Measurements from ENCODE around the gene OLFM1.

DNA sequence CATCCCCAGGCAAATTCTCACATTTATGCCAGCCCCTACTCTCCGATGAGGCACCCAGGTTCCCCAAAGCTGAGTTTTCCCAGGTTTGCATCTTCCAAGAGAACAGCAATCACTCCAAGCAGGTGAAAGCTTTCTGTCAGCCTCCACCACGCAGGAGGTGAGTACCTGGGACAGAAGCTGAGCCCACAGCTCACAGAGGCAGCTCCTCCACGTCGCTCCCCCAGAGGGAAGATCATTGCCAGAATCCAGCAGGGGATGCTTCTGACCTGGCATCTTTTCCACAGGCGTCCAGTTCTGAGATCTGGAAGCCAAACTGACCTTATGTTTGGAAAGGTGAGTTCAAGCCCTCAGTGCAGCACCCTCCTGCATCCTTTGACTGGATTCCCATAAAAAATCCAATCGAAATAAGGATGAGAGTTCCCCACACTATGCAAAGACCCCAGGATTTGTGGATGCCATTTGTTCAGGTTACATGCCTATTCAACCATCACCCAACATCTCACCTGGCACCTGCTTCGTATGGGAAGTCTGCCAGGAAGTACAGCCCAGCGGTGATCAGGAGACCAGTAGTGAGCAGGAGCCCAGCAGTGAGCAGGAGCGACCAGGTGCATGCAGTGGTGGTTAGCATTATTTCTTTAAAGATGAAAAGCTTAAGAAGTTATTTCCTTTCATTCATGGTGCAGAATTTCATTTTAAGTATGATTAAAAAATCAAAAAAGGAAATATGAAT is 47.4 kb upstream of the OLFM1 start:
- no peak for TF ChIP-seq EP300 (IDR thresholded peaks at IDR 0.05)
- TF ChIP-seq, protein P1, sequence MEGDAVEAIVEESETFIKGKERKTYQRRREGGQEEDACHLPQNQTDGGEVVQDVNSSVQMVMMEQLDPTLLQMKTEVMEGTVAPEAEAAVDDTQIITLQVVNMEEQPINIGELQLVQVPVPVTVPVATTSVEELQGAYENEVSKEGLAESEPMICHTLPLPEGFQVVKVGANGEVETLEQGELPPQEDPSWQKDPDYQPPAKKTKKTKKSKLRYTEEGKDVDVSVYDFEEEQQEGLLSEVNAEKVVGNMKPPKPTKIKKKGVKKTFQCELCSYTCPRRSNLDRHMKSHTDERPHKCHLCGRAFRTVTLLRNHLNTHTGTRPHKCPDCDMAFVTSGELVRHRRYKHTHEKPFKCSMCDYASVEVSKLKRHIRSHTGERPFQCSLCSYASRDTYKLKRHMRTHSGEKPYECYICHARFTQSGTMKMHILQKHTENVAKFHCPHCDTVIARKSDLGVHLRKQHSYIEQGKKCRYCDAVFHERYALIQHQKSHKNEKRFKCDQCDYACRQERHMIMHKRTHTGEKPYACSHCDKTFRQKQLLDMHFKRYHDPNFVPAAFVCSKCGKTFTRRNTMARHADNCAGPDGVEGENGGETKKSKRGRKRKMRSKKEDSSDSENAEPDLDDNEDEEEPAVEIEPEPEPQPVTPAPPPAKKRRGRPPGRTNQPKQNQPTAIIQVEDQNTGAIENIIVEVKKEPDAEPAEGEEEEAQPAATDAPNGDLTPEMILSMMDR (IDR thresholded peaks at IDR 0.05), result no peak
- no peak for TF ChIP-seq POLR2A (IDR thresholded peaks at IDR 0.05; ENCODE audit: low read depth)
- TF ChIP-seq POLR2AphosphoS5 (IDR thresholded peaks at IDR 0.05), result no peak

All from esophagus muscularis mucosa (tissue), 4 donors.